ENCODE measurements around the gene APBB2.

- TF ChIP-seq, protein P1, sequence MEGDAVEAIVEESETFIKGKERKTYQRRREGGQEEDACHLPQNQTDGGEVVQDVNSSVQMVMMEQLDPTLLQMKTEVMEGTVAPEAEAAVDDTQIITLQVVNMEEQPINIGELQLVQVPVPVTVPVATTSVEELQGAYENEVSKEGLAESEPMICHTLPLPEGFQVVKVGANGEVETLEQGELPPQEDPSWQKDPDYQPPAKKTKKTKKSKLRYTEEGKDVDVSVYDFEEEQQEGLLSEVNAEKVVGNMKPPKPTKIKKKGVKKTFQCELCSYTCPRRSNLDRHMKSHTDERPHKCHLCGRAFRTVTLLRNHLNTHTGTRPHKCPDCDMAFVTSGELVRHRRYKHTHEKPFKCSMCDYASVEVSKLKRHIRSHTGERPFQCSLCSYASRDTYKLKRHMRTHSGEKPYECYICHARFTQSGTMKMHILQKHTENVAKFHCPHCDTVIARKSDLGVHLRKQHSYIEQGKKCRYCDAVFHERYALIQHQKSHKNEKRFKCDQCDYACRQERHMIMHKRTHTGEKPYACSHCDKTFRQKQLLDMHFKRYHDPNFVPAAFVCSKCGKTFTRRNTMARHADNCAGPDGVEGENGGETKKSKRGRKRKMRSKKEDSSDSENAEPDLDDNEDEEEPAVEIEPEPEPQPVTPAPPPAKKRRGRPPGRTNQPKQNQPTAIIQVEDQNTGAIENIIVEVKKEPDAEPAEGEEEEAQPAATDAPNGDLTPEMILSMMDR (IDR thresholded peaks at IDR 0.05) = no peak
- TF ChIP-seq POLR2A (IDR thresholded peaks at IDR 0.05) = no peak
Measured at GRCh38 chr4:41060352-41061334, 153.7 kb downstream of the APBB2 start.
